ENCODE data around the gene ACOX3.

DNA sequence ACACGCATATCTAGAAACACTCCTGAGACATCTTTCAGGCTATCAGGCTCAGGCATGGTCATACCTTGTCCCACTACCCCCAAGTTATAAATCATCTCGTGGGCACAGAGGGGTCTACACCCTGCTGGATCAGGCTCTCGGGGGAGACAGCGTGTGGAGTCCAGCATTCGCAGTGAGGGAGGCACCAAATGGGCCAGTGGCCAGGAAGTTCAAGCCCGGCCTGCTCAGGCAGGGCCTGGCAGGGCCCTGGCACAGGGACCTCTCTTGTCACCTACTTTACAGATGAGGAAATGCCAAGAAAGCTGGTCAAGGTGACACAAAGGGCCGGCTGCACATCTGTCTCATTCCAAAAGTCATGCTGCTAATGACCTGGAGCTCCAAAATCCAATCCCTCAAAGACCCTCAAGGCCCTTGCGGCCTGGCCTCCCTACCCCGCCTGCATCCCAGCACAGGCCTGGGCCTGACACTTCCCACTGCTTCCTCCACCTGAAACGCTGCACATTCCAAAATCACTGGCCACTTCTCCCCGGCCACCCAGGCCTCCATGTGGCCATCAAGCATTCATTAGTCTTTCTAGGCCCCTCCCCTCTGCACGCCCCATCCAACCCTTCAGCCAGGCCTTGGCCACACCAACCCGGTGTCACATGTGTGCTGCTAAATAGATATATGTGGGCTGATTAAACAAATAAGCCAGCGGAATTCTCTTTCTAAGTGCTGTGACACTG is 35.6 kb downstream of the ACOX3 start:
- TF ChIP-seq, protein P1, sequence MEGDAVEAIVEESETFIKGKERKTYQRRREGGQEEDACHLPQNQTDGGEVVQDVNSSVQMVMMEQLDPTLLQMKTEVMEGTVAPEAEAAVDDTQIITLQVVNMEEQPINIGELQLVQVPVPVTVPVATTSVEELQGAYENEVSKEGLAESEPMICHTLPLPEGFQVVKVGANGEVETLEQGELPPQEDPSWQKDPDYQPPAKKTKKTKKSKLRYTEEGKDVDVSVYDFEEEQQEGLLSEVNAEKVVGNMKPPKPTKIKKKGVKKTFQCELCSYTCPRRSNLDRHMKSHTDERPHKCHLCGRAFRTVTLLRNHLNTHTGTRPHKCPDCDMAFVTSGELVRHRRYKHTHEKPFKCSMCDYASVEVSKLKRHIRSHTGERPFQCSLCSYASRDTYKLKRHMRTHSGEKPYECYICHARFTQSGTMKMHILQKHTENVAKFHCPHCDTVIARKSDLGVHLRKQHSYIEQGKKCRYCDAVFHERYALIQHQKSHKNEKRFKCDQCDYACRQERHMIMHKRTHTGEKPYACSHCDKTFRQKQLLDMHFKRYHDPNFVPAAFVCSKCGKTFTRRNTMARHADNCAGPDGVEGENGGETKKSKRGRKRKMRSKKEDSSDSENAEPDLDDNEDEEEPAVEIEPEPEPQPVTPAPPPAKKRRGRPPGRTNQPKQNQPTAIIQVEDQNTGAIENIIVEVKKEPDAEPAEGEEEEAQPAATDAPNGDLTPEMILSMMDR (IDR thresholded peaks at IDR 0.05): no peak
- TF ChIP-seq POLR2A (IDR thresholded peaks at IDR 0.05; ENCODE audit: low read depth): no peak
- no peak for TF ChIP-seq POLR2AphosphoS5 (IDR thresholded peaks at IDR 0.05)
- no peak for TF ChIP-seq EP300 (IDR thresholded peaks at IDR 0.05)

Data from esophagus muscularis mucosa (tissue), 4 donors.